Measurements from ENCODE around the gene S100A3.

Gene S100A3

GRCh38 chr1:153549741-153550397 is 811 bp upstream of the S100A3 start:
- DNase-seq = no peak

GRCh38 chr1:153547560-153548551 is 1.2 kb downstream of the S100A3 start:
- DNase-seq = no peak

- no peak for DNase-seq
These were observed 2.1 kb downstream of the S100A3 start for GRCh38 chr1:153546796-153547559.

GRCh38 chr1:153546371-153546770 is 2.7 kb downstream of the S100A3 start:
- no peak for DNase-seq

GRCh38 chr1:153545067-153546055 is 3.7 kb downstream of the S100A3 start, which contains the start of gene S100A4:
Gene S100A4 (minus strand): TSS chr1:153545806. CDS start chr1:153544794, 1,012 bp downstream.
- peak in 20 of 58 donors; percentile 9 to 63 (median 28) for DNase-seq

GRCh38 chr1:153544453-153545066 is 4.5 kb downstream of the S100A3 start:
- no peak for DNase-seq

- DNase-seq = no peak
These were observed 5.3 kb downstream of the S100A3 start for GRCh38 chr1:153543736-153544135.

GRCh38 chr1:153542956-153543711 is 5.9 kb downstream of the S100A3 start:
- DNase-seq = no peak

- no peak for DNase-seq
These were observed 7.1 kb downstream of the S100A3 start for GRCh38 chr1:153541641-153542590.

GRCh38 chr1:153540394-153541361 is 8.4 kb downstream of the S100A3 start, which contains the start of gene S100A5:
Gene S100A5 (minus strand): TSS chr1:153540934. CDS start chr1:153540191, 743 bp downstream.
- peak in 6 of 58 donors; percentile 10 to 62 (median 30) for DNase-seq

GRCh38 chr1:153539395-153540093 is 9.5 kb downstream of the S100A3 start:
- DNase-seq = no peak

GRCh38 chr1:153538315-153538821 is 10.7 kb downstream of the S100A3 start:
- no peak for DNase-seq

- no peak for DNase-seq
These were observed 11.7 kb downstream of the S100A3 start for GRCh38 chr1:153537376-153537730.

- no peak for DNase-seq
These were observed 12.2 kb downstream of the S100A3 start for GRCh38 chr1:153536671-153537375.
